Measurements from ENCODE around the gene FATE1. TPM values are rescaled to one million over a fixed set of nuclear protein-coding genes. Genes with fewer than 3 reads are reported as not detected.

FATE1 gene
- total RNA-seq, 1 experiment from 2014 or later: not detected

GRCh38 chrX:151737494-151737893 lies 21.7 kb downstream of the FATE1 start:
- Histone ChIP-seq H4K20me1 (ENCODE audit: low read length) (no peaks in the 10 kb centered on the region), H3K9me3 (ENCODE audit: low read length) (no peaks in the 10 kb centered on the region), H3K36me3 (ENCODE audit: low read depth, low read length) (no peaks in the 10 kb centered on the region), H3K9me2 (replicated peaks; ENCODE audit: low read length) (no peaks in the 10 kb centered on the region), H3K4me1 (ENCODE audit: insufficient read depth, low read length) (no peaks in the 10 kb centered on the region), H3K4me3 (ENCODE audit: low read length) (no peak overlapping the region), H3K79me2 (ENCODE audit: low read length) (no peaks in the 10 kb centered on the region), H3K27ac (ENCODE audit: low read length) (no peak overlapping the region), H3K9ac (ENCODE audit: low read length) (no peak overlapping the region), H3F3A (ENCODE audit: low read length, unreplicated experiment) (no peaks in the 10 kb centered on the region), H3K4me2 (ENCODE audit: low read length) (no peak overlapping the region), H3K27me3 (ENCODE audit: low read length) (no peaks in the 10 kb centered on the region), H2AFZ (ENCODE audit: low read length) (no peak overlapping the region)
- BruUV-seq (replicated peaks): no TSS peak
- CTCF ChIA-PET: no interaction called here
- intact Hi-C loops (cut with micrococcal nuclease): no loop called here
- ATAC-seq (no peak), DNase-seq (no peak)
- POLR2A ChIA-PET (ENCODE audit: unreplicated experiment): no interaction called here
- no peak for TF ChIP-seq EZH2phosphoT487 (IDR thresholded peaks at IDR 0.05; ENCODE audit: borderline replicate concordance, low read length)
- no peak for TF ChIP-seq EZH2 (IDR thresholded peaks at IDR 0.05; ENCODE audit: low read length, unreplicated experiment)
- no peak for TF ChIP-seq CTCF (conservative IDR thresholded peaks at IDR 0.05; ENCODE audit: low read depth, low read length)

GRCh38 chrX:151738751-151739150 lies 22.9 kb downstream of the FATE1 start:
- Histone ChIP-seq H3K27ac (ENCODE audit: low read length) (no peak overlapping the region), H3K4me1 (ENCODE audit: insufficient read depth, low read length) (no peaks in the 10 kb centered on the region), H3K9ac (ENCODE audit: low read length) (no peak overlapping the region), H3K4me2 (ENCODE audit: low read length) (no peak overlapping the region), H3K36me3 (ENCODE audit: low read depth, low read length) (no peaks in the 10 kb centered on the region), H3K79me2 (ENCODE audit: low read length) (no peaks in the 10 kb centered on the region), H2AFZ (ENCODE audit: low read length) (no peak overlapping the region), H3K9me3 (ENCODE audit: low read length) (no peaks in the 10 kb centered on the region), H3F3A (ENCODE audit: low read length, unreplicated experiment) (no peaks in the 10 kb centered on the region), H3K9me2 (replicated peaks; ENCODE audit: low read length) (no peaks in the 10 kb centered on the region), H4K20me1 (ENCODE audit: low read length) (no peaks in the 10 kb centered on the region), H3K27me3 (ENCODE audit: low read length) (no peaks in the 10 kb centered on the region), H3K4me3 (ENCODE audit: low read length) (no peak overlapping the region)
- POLR2A ChIA-PET (ENCODE audit: unreplicated experiment): no interaction called here
- TF ChIP-seq EZH2 (IDR thresholded peaks at IDR 0.05; ENCODE audit: low read length, unreplicated experiment) (no peak), EZH2phosphoT487 (IDR thresholded peaks at IDR 0.05; ENCODE audit: borderline replicate concordance, low read length) (no peak), CTCF (conservative IDR thresholded peaks at IDR 0.05; ENCODE audit: low read depth, low read length) (no peak)
- intact Hi-C loops (cut with micrococcal nuclease): no loop called here
- no TSS peak for BruUV-seq (replicated peaks)
- CTCF ChIA-PET: no interaction called here
- DNase-seq (no peak), ATAC-seq (no peak)

- no TSS peak for BruUV-seq (replicated peaks)
- ChIA-PET POLR2A (ENCODE audit: unreplicated experiment) (no interaction called here), CTCF (no interaction called here)
- no peak overlapping the region for H3K9ac ChIP-seq (ENCODE audit: low read length)
- H3K27me3 ChIP-seq (ENCODE audit: low read length): no peaks in the 10 kb centered on the region; the same call in 1 of the 2 replicates
- DNase-seq (no peak), ATAC-seq (no peak)
- H4K20me1 ChIP-seq (ENCODE audit: low read length): no peaks in the 10 kb centered on the region
- no peak overlapping the region for H3K4me2 ChIP-seq (ENCODE audit: low read length)
- H3K4me3 ChIP-seq (ENCODE audit: low read length): no peak overlapping the region
- H3K4me1 ChIP-seq (ENCODE audit: insufficient read depth, low read length): no peaks in the 10 kb centered on the region
- no peaks in the 10 kb centered on the region for H3K79me2 ChIP-seq (ENCODE audit: low read length)
- H3K9me2 ChIP-seq (replicated peaks; ENCODE audit: low read length): no peaks in the 10 kb centered on the region
- H3F3A ChIP-seq (ENCODE audit: low read length, unreplicated experiment): no peaks in the 10 kb centered on the region
- H2AFZ ChIP-seq (ENCODE audit: low read length): no peak overlapping the region
- TF ChIP-seq EZH2 (IDR thresholded peaks at IDR 0.05; ENCODE audit: low read length, unreplicated experiment) (no peak), CTCF (conservative IDR thresholded peaks at IDR 0.05; ENCODE audit: low read depth, low read length) (no peak), EZH2phosphoT487 (IDR thresholded peaks at IDR 0.05; ENCODE audit: borderline replicate concordance, low read length) (no peak)
- no peaks in the 10 kb centered on the region for H3K36me3 ChIP-seq (ENCODE audit: low read depth, low read length)
- no peaks in the 10 kb centered on the region for H3K9me3 ChIP-seq (ENCODE audit: low read length)
- no peak overlapping the region for H3K27ac ChIP-seq (ENCODE audit: low read length)
- intact Hi-C loops (cut with micrococcal nuclease): no loop called here
These were observed 25.8 kb downstream of the FATE1 start for GRCh38 chrX:151741606-151742005.

Measured in PC-3 (cell line).